B cell (primary cell): Measurements from ENCODE around the gene PIWIL1. TPM values are rescaled to one million over a fixed set of nuclear protein-coding genes. Genes with fewer than 3 reads are reported as not detected.

Experiments used
- ATAC-seq: fragments of 200-7000 bp; cut with Tn5 transposase; one replicate; pipeline ENCODE4 v1.10.0; 2021; ENCODE audit warnings: low read depth, mild to moderate bottlenecking, moderate number of reproducible peaks, moderate library complexity
- CTCF ChIA-PET: fragments of 350-600 bp; sonication (Branson Sonifier 250); formaldehyde crosslinking; loops from one replicate; lab custom pipeline; 2021; ENCODE audit warnings: antibody characterized with exemption, inconsistent platforms; lab: Charles Lee
- POLR2A ChIA-PET: fragments of 350-600 bp; sonication (Branson Sonifier 250); formaldehyde crosslinking; loops from one replicate; lab custom pipeline; 2021; ENCODE audit warnings: antibody characterized with exemption; lab: Charles Lee
- DNase-seq: peaks from one replicate; pipeline ENCODE4 v3.0.0; 2013
- H2AFZ ChIP-seq: 2 replicates; pipeline ENCODE4 v1.6.1; 2012; ENCODE audit warnings: mild to moderate bottlenecking, low read depth, low read length; ENCODE audit not compliant: insufficient read depth, poor library complexity, severe bottlenecking
- H3K27ac ChIP-seq, 2 donors: 1 replicate in 1 of 2; 2 replicates in 1 of 2; pipeline ENCODE4 v1.5.1; 2012 to 2013; ENCODE audit warnings: low read length in 2 of 2, mild to moderate bottlenecking in 2 of 2, moderate library complexity in 1 of 2
- H3K27me3 ChIP-seq, 4 experiments: fragments of 200-600 bp in 1 of 4; sonication (generic) in 1 of 4; replicated peaks in 1 of 4; 1 replicate in 2 of 4; 2 replicates in 2 of 4; pipeline versions ENCODE4 v1.6.1 to v1.7.0; 2013 to 2016; ENCODE audit warnings: low read length in 3 of 4, mild to moderate bottlenecking in 2 of 4, mixed read lengths in 1 of 4, moderate library complexity in 1 of 4; ENCODE audit not compliant: insufficient read depth in 4 of 4, control insufficient read depth in 3 of 4; ENCODE audit errors: control extremely low read depth in 1 of 4
- H3K36me3 ChIP-seq, 2 experiments: replicated peaks in 1 of 2; 1 replicate in 1 of 2; 2 replicates in 1 of 2; pipeline versions ENCODE4 v1.6.1 to v1.7.1; 2013; ENCODE audit warnings: low read length in 1 of 2; ENCODE audit not compliant: insufficient read depth in 2 of 2, control insufficient read depth in 1 of 2; ENCODE audit errors: control extremely low read depth in 1 of 2, extremely low read depth in 1 of 2
- H3K4me1 ChIP-seq, 2 donors: fragments of 200-600 bp in 1 of 2; sonication (generic) in 1 of 2; 1 replicate in 1 of 2; 2 replicates in 1 of 2; pipeline versions ENCODE4 v1.5.1 to v1.6.1; 2013 to 2017; ENCODE audit warnings: low read length in 2 of 2; ENCODE audit not compliant: control insufficient read depth in 2 of 2, insufficient read depth in 2 of 2
- H3K4me2 ChIP-seq: replicated peaks from 2 replicates; pipeline ENCODE3; 2012; ENCODE audit warnings: mild to moderate bottlenecking, low read depth, low read length; ENCODE audit not compliant: poor library complexity, severe bottlenecking
- H3K4me3 ChIP-seq, 5 experiments: fragments of 200-600 bp in 1 of 5; sonication (generic) in 1 of 5; 1 replicate in 3 of 5; 2 replicates in 2 of 5; pipeline versions ENCODE4 v1.5.1 to v1.7.0; 2011 to 2016; ENCODE audit warnings: low read length in 4 of 5, mild to moderate bottlenecking in 4 of 5, low read depth in 2 of 5, control low read depth in 1 of 5, moderate library complexity in 1 of 5; ENCODE audit not compliant: insufficient read depth in 1 of 5; ENCODE audit errors: control extremely low read depth in 1 of 5, extremely low read depth in 1 of 5
- H3K79me2 ChIP-seq: fragments of 200-600 bp; sonication (generic); one replicate; pipeline ENCODE4 v1.6.0; 2016; ENCODE audit warnings: low read length; ENCODE audit not compliant: control insufficient read depth, insufficient read depth
- H3K9ac ChIP-seq: fragments of 200-600 bp; sonication (generic); 2 replicates; pipeline ENCODE4 v1.6.1; 2017; ENCODE audit warnings: mild to moderate bottlenecking, low read length, moderate library complexity
- H3K9me3 ChIP-seq, 3 donors: one replicate each; pipeline versions ENCODE4 v1.6.1 to v1.7.1; 2013; ENCODE audit warnings: low read length in 2 of 3; ENCODE audit not compliant: control insufficient read depth in 2 of 3, insufficient read depth in 1 of 3; ENCODE audit errors: control extremely low read depth in 1 of 3
- H4K20me1 ChIP-seq: 2 replicates; pipeline ENCODE4 v1.6.0; 2012; ENCODE audit warnings: mild to moderate bottlenecking, low read length; ENCODE audit not compliant: insufficient read depth, control insufficient read depth, poor library complexity, severe bottlenecking
- H3K27ac Mint-ChIP-seq: one replicate; pipeline ENCODE4 v1.8.0; 2021; ENCODE audit warnings: mixed read lengths
- H3K27me3 Mint-ChIP-seq: one replicate; pipeline ENCODE4 v1.8.0; 2021; ENCODE audit warnings: mixed read lengths
- H3K4me1 Mint-ChIP-seq: one replicate; pipeline ENCODE4 v1.8.0; 2021; ENCODE audit warnings: mixed read lengths
- H3K4me3 Mint-ChIP-seq: one replicate; pipeline ENCODE4 v1.8.0; 2021; ENCODE audit warnings: mixed read lengths
- H3K9me3 Mint-ChIP-seq: one replicate; pipeline ENCODE4 v1.8.0; 2022; ENCODE audit warnings: mixed read lengths; ENCODE audit not compliant: insufficient read depth
- EZH2 ChIP-seq: IDR thresholded peaks from 2 replicates; pipeline ENCODE4 v1.6.1; 2012; ENCODE audit warnings: borderline replicate concordance, low read depth, mild to moderate bottlenecking, moderate library complexity, low read length; ENCODE audit not compliant: insufficient read depth, poor library complexity, severe bottlenecking
- WGBS: methylation state at CpG from one replicate; pipeline ENCODE4 v1.1.5; 2013; ENCODE audit warnings: missing lambda C conversion rate; ENCODE audit not compliant: insufficient coverage; 5-methylcytosine and 5-hydroxymethylcytosine counted together
- intact Hi-C: fragments of 100-400 bp; cut with micrococcal nuclease; formaldehyde crosslinking; loops from one replicate; pipeline ENCODE4 v1.10.0; 2022
- polyA plus RNA-seq: library from polyadenylated mRNA; depleted of rRNA; stranded (reverse); fragments of >200 nt; gene quantifications from 2 replicates; pipeline ENCODE4 v1.2.3, GENCODE V29; 2012
- total RNA-seq, 2 donors: library from RNA; stranded (reverse); fragments of 120-200 nt in 1 of 2; gene quantifications; 1 replicate in 1 of 2; 2 replicates in 1 of 2; pipeline versions ENCODE4 v1.2.3 to v1.2.4, GENCODE V29; 2013 to 2022
- TF ChIP-seq, protein P1 (sequence below): fragments of 200-600 bp; IDR thresholded peaks from one replicate; pipeline ENCODE4 v1.8.0; 2022; ENCODE audit warnings: antibody characterized with exemption, mild to moderate bottlenecking

PIWIL1 gene
- total and polyA plus RNA-seq, 2 donors (not counting 1 experiment from before 2014, with no cell fraction given) = not detected

DNA sequence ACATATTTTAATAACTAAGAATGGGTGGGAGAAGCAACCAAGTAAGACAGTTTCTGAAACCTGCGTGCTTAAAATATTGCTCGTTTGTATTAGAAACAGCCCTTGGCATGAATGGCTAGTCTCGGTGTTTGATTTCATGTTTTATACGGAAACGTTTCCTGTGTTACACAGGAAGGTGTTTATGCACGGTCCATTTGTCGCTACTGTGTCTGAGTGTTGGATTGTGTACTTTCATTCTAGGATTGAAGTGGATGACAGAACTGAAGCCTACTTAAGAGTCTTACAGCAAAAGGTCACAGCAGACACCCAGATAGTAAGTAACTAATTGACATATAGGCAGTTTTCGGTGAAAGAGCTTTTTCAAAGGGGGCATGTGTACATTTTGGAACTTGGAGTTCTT, 19.6 kb downstream of the PIWIL1 start:
- Mint-ChIP-seq H3K27ac (no peak overlapping the region), H3K27me3 (peaks cover 8% of the 10 kb centered on the region), H3K4me1 (no peaks in the 10 kb centered on the region), H3K4me3 (no peak overlapping the region), H3K9me3 (no peaks in the 10 kb centered on the region)
- Histone ChIP-seq H3K4me1 (no peaks in the 10 kb centered on the region), H3K9ac (no peak overlapping the region), H3K36me3 (no peaks in the 10 kb centered on the region), H2AFZ (no peak overlapping the region), H3K27ac (no peak overlapping the region), H3K27me3 (no peaks in the 10 kb centered on the region), H3K9me3 (no peaks in the 10 kb centered on the region), H3K79me2 (no peaks in the 10 kb centered on the region), H3K4me3 (no peak overlapping the region), H3K4me2 (no peak overlapping the region), H4K20me1 (no peaks in the 10 kb centered on the region)
- 84% methylated on average over 5 of the region's 8 CpGs for WGBS
- no peak for ATAC-seq
- DNase-seq = no peak
- POLR2A ChIA-PET = no interaction called here
- TF ChIP-seq, protein P1, sequence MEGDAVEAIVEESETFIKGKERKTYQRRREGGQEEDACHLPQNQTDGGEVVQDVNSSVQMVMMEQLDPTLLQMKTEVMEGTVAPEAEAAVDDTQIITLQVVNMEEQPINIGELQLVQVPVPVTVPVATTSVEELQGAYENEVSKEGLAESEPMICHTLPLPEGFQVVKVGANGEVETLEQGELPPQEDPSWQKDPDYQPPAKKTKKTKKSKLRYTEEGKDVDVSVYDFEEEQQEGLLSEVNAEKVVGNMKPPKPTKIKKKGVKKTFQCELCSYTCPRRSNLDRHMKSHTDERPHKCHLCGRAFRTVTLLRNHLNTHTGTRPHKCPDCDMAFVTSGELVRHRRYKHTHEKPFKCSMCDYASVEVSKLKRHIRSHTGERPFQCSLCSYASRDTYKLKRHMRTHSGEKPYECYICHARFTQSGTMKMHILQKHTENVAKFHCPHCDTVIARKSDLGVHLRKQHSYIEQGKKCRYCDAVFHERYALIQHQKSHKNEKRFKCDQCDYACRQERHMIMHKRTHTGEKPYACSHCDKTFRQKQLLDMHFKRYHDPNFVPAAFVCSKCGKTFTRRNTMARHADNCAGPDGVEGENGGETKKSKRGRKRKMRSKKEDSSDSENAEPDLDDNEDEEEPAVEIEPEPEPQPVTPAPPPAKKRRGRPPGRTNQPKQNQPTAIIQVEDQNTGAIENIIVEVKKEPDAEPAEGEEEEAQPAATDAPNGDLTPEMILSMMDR = no peak
- TF ChIP-seq EZH2 = no peak
- CTCF ChIA-PET = no interaction called here
- intact Hi-C loops = no loop called here

GRCh38 chr12:130357729-130358330, 20.1 kb downstream of the PIWIL1 start:
- no peaks in the 10 kb centered on the region for H3K9me3 Mint-ChIP-seq
- no peak overlapping the region for H3K27ac Mint-ChIP-seq
- Histone ChIP-seq H2AFZ (no peak overlapping the region), H3K27me3 (no peaks in the 10 kb centered on the region), H3K27ac (no peak overlapping the region), H3K4me1 (no peaks in the 10 kb centered on the region), H4K20me1 (no peaks in the 10 kb centered on the region), H3K9ac (no peak overlapping the region), H3K4me3 (no peak overlapping the region), H3K79me2 (no peaks in the 10 kb centered on the region), H3K9me3 (no peaks in the 10 kb centered on the region), H3K4me2 (no peak overlapping the region), H3K36me3 (no peaks in the 10 kb centered on the region)
- POLR2A ChIA-PET = no interaction called here
- ATAC-seq (no peak), DNase-seq (no peak)
- no peaks in the 10 kb centered on the region for H3K4me1 Mint-ChIP-seq
- TF ChIP-seq EZH2 = no peak
- TF ChIP-seq, protein P1 = no peak
- peaks cover 9% of the 10 kb centered on the region for H3K27me3 Mint-ChIP-seq
- CTCF ChIA-PET = no interaction called here
- 84% methylated on average over 10 of the region's 14 CpGs for WGBS
- no peak overlapping the region for H3K4me3 Mint-ChIP-seq
- intact Hi-C loops = no loop called here
